ENCODE data around the gene NDUFAF2. TPM values are rescaled to one million over a fixed set of nuclear protein-coding genes. Genes with fewer than 3 reads are reported as not detected.

The NDUFAF2 gene
- total and polyA plus RNA-seq, 2 of the 8 experiments (the other 6 are each of a cell fraction or from before 2014, with no cell fraction given): 10.7 to 46.5 TPM

DNA sequence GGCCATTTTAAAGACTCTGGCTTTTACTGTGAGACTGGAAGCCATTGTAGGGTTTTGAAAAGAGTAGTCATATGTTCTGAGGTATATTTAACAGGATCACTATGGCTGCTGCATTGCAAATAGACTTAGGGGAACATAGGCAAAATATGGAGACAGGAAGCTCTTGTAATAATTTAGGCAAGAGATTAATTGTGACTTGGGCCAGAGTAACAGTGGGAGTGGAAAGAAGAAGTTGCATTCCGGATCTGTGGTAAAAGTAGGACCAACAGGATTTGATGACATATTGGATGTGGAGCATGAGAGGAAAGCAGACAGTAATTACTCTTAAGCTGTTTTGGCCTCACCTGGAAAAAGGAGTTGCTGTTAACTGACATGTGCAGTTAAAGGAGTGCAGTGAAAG is 131.6 kb downstream of the NDUFAF2 start:
- ChIA-PET POLR2A (ENCODE audit: partially characterized antibody) (no interaction called here), CTCF (ENCODE audit: partially characterized antibody) (interaction anchor here (1.0 to 1.8 kb wide), 2 partner anchors 18 to 63 kb away, joined by 3 to 4 read pairs; no protein-coding TSS in a partner anchor)
- WGBS, 2 experiments (ENCODE audit: extremely low coverage in 1 of 2, insufficient coverage in 1 of 2, insufficient read length in 1 of 2, insufficient replicate concordance in 2 of 2, low coverage in 1 of 2, low lambda C conversion rate in 2 of 2, missing lambda C conversion rate in 1 of 2): 78% methylated on average over 1 of the region's 1 CpG; no CpG with 5 or more reads in 1 of the 2 experiments
- H3K79me1 ChIP-seq (ENCODE audit: low read depth, low read length): no peaks in the 10 kb centered on the region
- no peaks in the 10 kb centered on the region for H3K23me2 ChIP-seq (ENCODE audit: low read depth, low read length)
- H3K27ac ChIP-seq (ENCODE audit: low read depth, low read length): no peak overlapping the region
- no peak overlapping the region for H3K4me2 ChIP-seq (ENCODE audit: insufficient read depth in 1 of 2, low read depth in 2 of 2, low read length in 2 of 2)
- no peak overlapping the region for H3K18ac ChIP-seq (ENCODE audit: extremely low read depth, low read length)
- no peak overlapping the region for H2AK5ac ChIP-seq (ENCODE audit: low read depth, low read length)
- H4K8ac ChIP-seq (ENCODE audit: extremely low read depth, insufficient read depth, low read length): no peak overlapping the region
- H3K4ac ChIP-seq (replicated peaks; ENCODE audit: insufficient read length, low read depth, low read length): no peak overlapping the region
- H2BK120ac ChIP-seq (replicated peaks; ENCODE audit: low read depth, low read length): no peak overlapping the region
- H3K9ac ChIP-seq (replicated peaks in 1 of 4; ENCODE audit: extremely low read depth in 1 of 4, low read depth in 3 of 4, low read length in 3 of 4): no peak overlapping the region
- no peaks in the 10 kb centered on the region for H3K9me3 ChIP-seq (ENCODE audit: insufficient read depth in 2 of 2, low read depth in 1 of 2, low read length in 1 of 2)
- H2AFZ ChIP-seq (ENCODE audit: low read length): no peak overlapping the region
- H4K20me1 ChIP-seq (replicated peaks in 1 of 2; ENCODE audit: control insufficient read depth in 1 of 2, insufficient read depth in 2 of 2, low read length in 2 of 2): no peaks in the 10 kb centered on the region
- H2BK12ac ChIP-seq (ENCODE audit: low read depth, low read length): no peak overlapping the region
- H3K4me3 ChIP-seq (ENCODE audit: extremely low read depth in 1 of 4, insufficient read depth in 2 of 4, low read depth in 3 of 4, low read length in 4 of 4): no peak overlapping the region
- no peaks in the 10 kb centered on the region for H3K4me1 ChIP-seq (replicated peaks in 1 of 4; ENCODE audit: control insufficient read depth in 3 of 4, insufficient read depth in 4 of 4, low read length in 3 of 4)
- no peaks in the 10 kb centered on the region for H3K27me3 ChIP-seq (replicated peaks in 1 of 4; ENCODE audit: control insufficient read depth in 3 of 4, extremely low read depth in 1 of 4, insufficient read depth in 3 of 4, low read length in 3 of 4)
- H3K56ac ChIP-seq (replicated peaks; ENCODE audit: insufficient read length, low read depth, low read length): no peak overlapping the region
- H3K14ac ChIP-seq (ENCODE audit: insufficient read length): no peak overlapping the region
- H4K5ac ChIP-seq (ENCODE audit: insufficient read length, low read depth, low read length): no peak overlapping the region
- no peaks in the 10 kb centered on the region for H3K79me2 ChIP-seq (ENCODE audit: control insufficient read depth in 1 of 2, insufficient read depth in 2 of 2, low read length in 2 of 2)
- H4K91ac ChIP-seq (replicated peaks; ENCODE audit: insufficient read length, low read length): no peak overlapping the region
- H2BK5ac ChIP-seq (ENCODE audit: low read depth, low read length): no peak overlapping the region
- H2BK20ac ChIP-seq (ENCODE audit: low read length): no peak overlapping the region
- FAIRE-seq: no peak
- H3K23ac ChIP-seq (ENCODE audit: insufficient read length): no peak overlapping the region
- TF ChIP-seq NRF1 (IDR thresholded peaks at IDR 0.05; ENCODE audit: low read depth, low read length) (no peak), POLR2A (IDR thresholded peaks at IDR 0.05; ENCODE audit: control extremely low read depth in 1 of 2, low read depth in 2 of 2, low read length in 2 of 2) (no peak), TEAD4 (IDR thresholded peaks at IDR 0.05; ENCODE audit: low read depth, low read length) (no peak), KDM4A (IDR thresholded peaks at IDR 0.05; ENCODE audit: low read depth, low read length, severe bottlenecking) (no peak), KDM1A (IDR thresholded peaks at IDR 0.05; ENCODE audit: borderline replicate concordance, low read length) (no peak), RBBP5 (IDR thresholded peaks at IDR 0.05; ENCODE audit: borderline replicate concordance, low read depth, low read length) (no peak), YY1 (IDR thresholded peaks at IDR 0.05; ENCODE audit: low read depth, low read length) (no peak), EZH2 (IDR thresholded peaks at IDR 0.05; ENCODE audit: low read depth, low read length, severe bottlenecking) (no peak)
- TF ChIP-seq, protein P1, sequence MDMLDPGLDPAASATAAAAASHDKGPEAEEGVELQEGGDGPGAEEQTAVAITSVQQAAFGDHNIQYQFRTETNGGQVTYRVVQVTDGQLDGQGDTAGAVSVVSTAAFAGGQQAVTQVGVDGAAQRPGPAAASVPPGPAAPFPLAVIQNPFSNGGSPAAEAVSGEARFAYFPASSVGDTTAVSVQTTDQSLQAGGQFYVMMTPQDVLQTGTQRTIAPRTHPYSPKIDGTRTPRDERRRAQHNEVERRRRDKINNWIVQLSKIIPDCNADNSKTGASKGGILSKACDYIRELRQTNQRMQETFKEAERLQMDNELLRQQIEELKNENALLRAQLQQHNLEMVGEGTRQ (IDR thresholded peaks at IDR 0.05; ENCODE audit: low read length): no peak
- H2BK15ac ChIP-seq (ENCODE audit: low read length): no peak overlapping the region
- no peak for DNase-seq (ENCODE audit: low read depth in 1 of 2, low spot score in 2 of 2)
- no peaks in the 10 kb centered on the region for H3K36me3 ChIP-seq (ENCODE audit: control insufficient read depth in 2 of 4, insufficient read depth in 4 of 4, low read length in 3 of 4)
